Esophagus squamous epithelium (tissue), 4 donors: Measurements from ENCODE around the gene CPS1.

Experiments
- POLR2A ChIP-seq, 4 donors: fragments of 450-650 bp; IDR thresholded peaks; one replicate each; pipeline ENCODE4 v1.6.1; 2017; ENCODE audit warnings: antibody characterized with exemption in 4 of 4, mild to moderate bottlenecking in 4 of 4, moderate library complexity in 3 of 4
- TF ChIP-seq, protein P1 (sequence below), 6 experiments: fragments of 450-650 bp in 4 of 6; fragments of 200-600 bp in 2 of 6; sonication (generic) in 2 of 6; IDR thresholded peaks; one replicate each; pipeline ENCODE4 v1.5.1; 2016 to 2019; ENCODE audit warnings: antibody characterized with exemption in 6 of 6, mild to moderate bottlenecking in 4 of 6, moderate library complexity in 4 of 6

DNA sequence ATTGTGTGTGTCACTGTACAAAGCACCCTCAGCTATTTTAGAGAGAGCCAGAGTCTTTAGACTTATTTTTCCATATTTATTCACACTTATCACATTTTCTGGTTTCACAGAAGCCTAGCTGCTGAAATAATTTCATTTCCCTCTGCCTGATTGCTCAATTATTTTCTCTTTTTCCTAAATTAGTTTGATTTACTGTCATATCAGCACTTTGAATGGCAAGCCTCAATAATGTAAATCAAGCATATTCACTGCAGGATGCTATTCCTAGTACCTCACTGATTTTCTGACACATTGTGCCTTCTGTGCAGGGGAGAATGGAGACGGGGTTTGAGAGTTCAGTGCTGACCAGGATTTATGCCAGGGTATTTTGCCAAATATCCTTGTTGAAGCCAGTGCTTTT, 48.3 kb downstream of the CPS1 start:
- TF ChIP-seq, protein P1, sequence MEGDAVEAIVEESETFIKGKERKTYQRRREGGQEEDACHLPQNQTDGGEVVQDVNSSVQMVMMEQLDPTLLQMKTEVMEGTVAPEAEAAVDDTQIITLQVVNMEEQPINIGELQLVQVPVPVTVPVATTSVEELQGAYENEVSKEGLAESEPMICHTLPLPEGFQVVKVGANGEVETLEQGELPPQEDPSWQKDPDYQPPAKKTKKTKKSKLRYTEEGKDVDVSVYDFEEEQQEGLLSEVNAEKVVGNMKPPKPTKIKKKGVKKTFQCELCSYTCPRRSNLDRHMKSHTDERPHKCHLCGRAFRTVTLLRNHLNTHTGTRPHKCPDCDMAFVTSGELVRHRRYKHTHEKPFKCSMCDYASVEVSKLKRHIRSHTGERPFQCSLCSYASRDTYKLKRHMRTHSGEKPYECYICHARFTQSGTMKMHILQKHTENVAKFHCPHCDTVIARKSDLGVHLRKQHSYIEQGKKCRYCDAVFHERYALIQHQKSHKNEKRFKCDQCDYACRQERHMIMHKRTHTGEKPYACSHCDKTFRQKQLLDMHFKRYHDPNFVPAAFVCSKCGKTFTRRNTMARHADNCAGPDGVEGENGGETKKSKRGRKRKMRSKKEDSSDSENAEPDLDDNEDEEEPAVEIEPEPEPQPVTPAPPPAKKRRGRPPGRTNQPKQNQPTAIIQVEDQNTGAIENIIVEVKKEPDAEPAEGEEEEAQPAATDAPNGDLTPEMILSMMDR (IDR thresholded peaks at IDR 0.05) = no peak
- TF ChIP-seq POLR2A (IDR thresholded peaks at IDR 0.05) = no peak
